Bronchial epithelial cell (primary cell): ENCODE measurements around the gene HSD17B1. TPM values are rescaled to one million over a fixed set of nuclear protein-coding genes. Genes with fewer than 3 reads are reported as not detected.

ENCODE experiments used
- DNase-seq: peaks from one replicate; pipeline ENCODE4 v3.0.0-alpha.2; 2010; ENCODE audit warnings: low read depth
- FAIRE-seq: peaks from 2 replicates; lab custom pipeline; 2011; peaks lifted over from hg19 to GRCh38; lab: Jason Lieb, UNC
- H3K27me3 ChIP-seq: 2 replicates; pipeline ENCODE4 v1.5.1; 2011; ENCODE audit warnings: low read length; ENCODE audit not compliant: control insufficient read depth, insufficient read depth
- H3K36me3 ChIP-seq: 2 replicates; pipeline ENCODE4 v1.5.1; 2011; ENCODE audit warnings: low read length; ENCODE audit not compliant: control insufficient read depth, insufficient read depth
- H3K4me3 ChIP-seq: 2 replicates; pipeline ENCODE4 v1.5.1; 2011; ENCODE audit warnings: mild to moderate bottlenecking, low read depth, low read length, control low read depth
- CTCF ChIP-seq: IDR thresholded peaks from 2 replicates; pipeline ENCODE4 v1.5.1; 2011; ENCODE audit warnings: mild to moderate bottlenecking, moderate library complexity, low read length, control low read depth, inconsistent platforms; ENCODE audit not compliant: insufficient read depth, severe bottlenecking
- total RNA-seq: library from RNA; depleted of rRNA; stranded (reverse); fragments of >200 nt; gene quantifications from 2 replicates; pipeline ENCODE4 v1.2.1, GENCODE V29; 2014

HSD17B1 gene
- total RNA-seq, 1 donor from 2014 or later: 7.4 TPM

- no peaks in the 10 kb centered on the region for H3K27me3 ChIP-seq
- FAIRE-seq: no peak
Observed at GRCh38 chr17:42512246-42512645, 40.5 kb upstream of the HSD17B1 start.

GRCh38 chr17:42512733-42513251 lies 39.9 kb upstream of the HSD17B1 start:
- H3K27me3 ChIP-seq: no peaks in the 10 kb centered on the region
- H3K4me3 ChIP-seq: no peak overlapping the region
- DNase-seq (no peak), FAIRE-seq (no peak)
- no peak for TF ChIP-seq CTCF
- H3K36me3 ChIP-seq: peaks cover 4% of the 10 kb centered on the region

More at GRCh38 chr17:42512246-42512645, 40.5 kb upstream of the HSD17B1 start:
- Histone ChIP-seq H3K4me3 (no peak overlapping the region), H3K36me3 (peaks cover 4% of the 10 kb centered on the region)
- DNase-seq: no peak
- no peak for TF ChIP-seq CTCF

GRCh38 chr17:42513686-42514085 lies 39.0 kb upstream of the HSD17B1 start:
- DNase-seq: no peak
- no peak for TF ChIP-seq CTCF
- no peak overlapping the region for H3K4me3 ChIP-seq
- no peaks in the 10 kb centered on the region for H3K27me3 ChIP-seq
- H3K36me3 ChIP-seq: peaks cover under 1% of the 10 kb centered on the region
- no peak for FAIRE-seq

GRCh38 chr17:42514279-42514678 lies 38.4 kb upstream of the HSD17B1 start:
- no peak for TF ChIP-seq CTCF
- no peak for DNase-seq
- no peak for FAIRE-seq
- Histone ChIP-seq H3K4me3 (no peak overlapping the region), H3K27me3 (no peaks in the 10 kb centered on the region), H3K36me3 (no peaks in the 10 kb centered on the region)

DNA sequence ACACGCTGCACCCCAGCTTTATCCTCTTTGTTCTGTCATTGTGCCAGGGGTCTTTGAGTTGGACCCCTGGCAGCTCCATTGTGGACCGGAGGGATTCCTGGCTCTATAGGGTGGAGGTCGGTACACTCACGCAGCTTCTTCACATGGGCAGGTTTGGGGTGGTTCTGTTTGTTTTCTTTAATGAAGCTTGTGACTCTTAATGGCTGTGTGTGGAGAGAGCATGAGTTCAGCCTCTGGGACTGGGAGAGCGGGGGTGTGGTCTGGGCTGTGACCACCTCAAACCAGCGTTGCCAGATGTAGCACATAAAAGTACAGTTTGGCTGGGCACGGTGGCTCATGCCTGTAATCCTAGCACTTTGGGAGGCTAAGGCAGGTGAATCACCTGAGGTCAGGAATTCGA lies 37.9 kb upstream of the HSD17B1 start:
- DNase-seq (no peak), FAIRE-seq (no peak)
- Histone ChIP-seq H3K4me3 (no peak overlapping the region), H3K27me3 (no peaks in the 10 kb centered on the region), H3K36me3 (no peaks in the 10 kb centered on the region)
- no peak for TF ChIP-seq CTCF

DNA sequence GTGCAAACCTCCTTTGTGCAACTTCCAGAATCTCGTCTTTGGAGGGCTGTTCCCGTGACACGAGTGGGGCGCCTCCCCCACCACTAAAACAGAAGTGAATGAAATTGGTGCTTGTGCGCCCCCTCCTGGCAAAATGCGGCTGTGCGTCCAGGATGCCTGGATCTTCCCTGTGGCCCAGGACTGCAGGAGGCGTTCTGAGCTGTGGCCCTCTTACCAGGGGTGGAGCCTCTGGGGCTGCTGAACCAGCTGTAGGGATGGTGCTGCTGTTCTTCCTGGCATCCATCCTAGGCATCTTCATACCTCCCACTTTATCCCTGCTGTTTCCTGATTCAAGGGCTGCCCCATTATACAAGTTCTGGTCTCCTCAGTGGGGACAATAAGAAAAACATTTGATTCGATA lies 35.2 kb upstream of the HSD17B1 start:
- peaks cover 7% of the 10 kb centered on the region for H3K36me3 ChIP-seq
- H3K4me3 ChIP-seq: no peak overlapping the region
- TF ChIP-seq CTCF: peak; percentile 96
- FAIRE-seq (peak; percentile 40), DNase-seq (peak; percentile 74)
- H3K27me3 ChIP-seq: no peaks in the 10 kb centered on the region
